Adipose tissue (tissue), 3 donors: Measurements from ENCODE around the gene CTRB1. TPM values are rescaled to one million over a fixed set of nuclear protein-coding genes. Genes with fewer than 3 reads are reported as not detected.
"Not testable (repeated sequence)": the region's sequence is repeated elsewhere in the genome, so short reads cannot be mapped to it uniquely, and the experiment has no call there.

Experiments used
- H3K27ac ChIP-seq: one replicate; pipeline ENCODE4 v1.5.1; 2013; ENCODE audit warnings: low read depth, low read length
- WGBS, 3 donors: extraction: QIAGEN DNeasy Blood & Tissue Kit; methylation state at CpG; one replicate each; pipeline ENCODE4 v1.1.7; 2013; 5-methylcytosine and 5-hydroxymethylcytosine counted together
- polyA plus RNA-seq, 3 donors: library from polyadenylated mRNA; stranded (reverse); fragments of 200-250 nt; gene quantifications; one replicate each; pipeline ENCODE4 v1.2.3, GENCODE V29; 2013
- donor health status: healthy with polysubstance abuse.
- donor health status: Bipolar disorder and iron deficiency.
- donor health status: healthy.

Gene CTRB1
- polyA plus RNA-seq, 3 donors, result 1.8 to 25,796 (median 9.4) TPM

GRCh38 chr16:75202069-75202590, 16.7 kb upstream of the CTRB1 start:
- WGBS, 3 donors, result 85 to 97% (median 89%) methylated on average over 13 of the region's 13 CpGs
- H3K27ac ChIP-seq, result no peak overlapping the region

- WGBS, 3 donors, result 77 to 90% (median 90%) methylated on average over 12 of the region's 12 CpGs
- no peak overlapping the region for H3K27ac ChIP-seq
Observed at GRCh38 chr16:75203096-75203495, 15.7 kb upstream of the CTRB1 start.

- WGBS, 3 donors, result 71 to 81% (median 72%) methylated on average over 13 of the region's 13 CpGs
- H3K27ac ChIP-seq, result no peak overlapping the region
Observed at GRCh38 chr16:75203667-75204409, 14.9 kb upstream of the CTRB1 start.

- WGBS, 3 donors, result 79 to 97% (median 94%) methylated on average over 4 to 6 of the region's 6 CpGs
- H3K27ac ChIP-seq, result no peak overlapping the region
Observed at GRCh38 chr16:75204410-75204758, 14.4 kb upstream of the CTRB1 start.

- no CpG with 5 or more reads among the region's 20 CpGs for WGBS, 3 donors
Observed at GRCh38 chr16:75204905-75205304, 13.9 kb upstream of the CTRB1 start.

GRCh38 chr16:75205438-75205837, 13.3 kb upstream of the CTRB1 start:
- 42 to 100% (median 90%) methylated on average over 1 to 8 of the region's 19 CpGs for WGBS, 3 donors
- not testable (repeated sequence) for H3K27ac ChIP-seq

More at GRCh38 chr16:75204905-75205304, 13.9 kb upstream of the CTRB1 start:
- H3K27ac ChIP-seq, result not testable (repeated sequence)

GRCh38 chr16:75205961-75206748, 12.6 kb upstream of the CTRB1 start:
- WGBS, 3 donors, result 44 to 88% (median 76%) methylated on average over 16 to 19 of the region's 25 CpGs
- H3K27ac ChIP-seq, result not testable (repeated sequence)

GRCh38 chr16:75206749-75207451, 11.9 kb upstream of the CTRB1 start, which contains the start of gene CTRB2:
CTRB2 (minus strand) TSS chr16:75207161; CDS start chr16:75207141, 20 bp downstream.
- WGBS, 3 donors, result 41 to 92% (median 89%) methylated on average over 23 to 24 of the region's 24 CpGs
- H3K27ac ChIP-seq, result no peak within 1 kb of the TSS

- WGBS, 3 donors, result 82 to 90% (median 83%) methylated on average over 11 of the region's 11 CpGs
- H3K27ac ChIP-seq, result no peak overlapping the region
Observed at GRCh38 chr16:75207831-75208230, 11.0 kb upstream of the CTRB1 start.

- H3K27ac ChIP-seq, result no peak overlapping the region
- WGBS, 3 donors, result 75 to 82% (median 80%) methylated on average over 13 of the region's 13 CpGs
Observed at GRCh38 chr16:75208242-75208825, 10.5 kb upstream of the CTRB1 start.

GRCh38 chr16:75208861-75209505, 9.8 kb upstream of the CTRB1 start:
- WGBS, 3 donors, result 64 to 87% (median 84%) methylated on average over 25 to 27 of the region's 27 CpGs
- no peak overlapping the region for H3K27ac ChIP-seq

- WGBS, 3 donors, result 72 to 91% (median 82%) methylated on average over 7 of the region's 7 CpGs
- H3K27ac ChIP-seq, result not testable (repeated sequence)
Observed at GRCh38 chr16:75209514-75209913, 9.3 kb upstream of the CTRB1 start.

GRCh38 chr16:75209944-75210343, 8.8 kb upstream of the CTRB1 start:
- no peak overlapping the region for H3K27ac ChIP-seq
- WGBS, 3 donors, result 86 to 92% (median 90%) methylated on average over 5 of the region's 5 CpGs

- 83 to 87% (median 86%) methylated on average over 10 of the region's 10 CpGs for whole genome bisulfite sequencing, 3 donors
- not testable (repeated sequence) for H3K27ac ChIP-seq
Observed at GRCh38 chr16:75211286-75211685, 7.5 kb upstream of the CTRB1 start.

- WGBS, 3 donors, result 49 to 92% (median 85%) methylated on average over 2 of the region's 2 CpGs
- H3K27ac ChIP-seq, result no peak overlapping the region
Observed at GRCh38 chr16:75216127-75216526, 2.7 kb upstream of the CTRB1 start.

- H3K27ac ChIP-seq, result no peak overlapping the region
- WGBS, 3 donors, result 53 to 94% (median 93%) methylated on average over 7 of the region's 7 CpGs
Observed at GRCh38 chr16:75216576-75216975, 2.2 kb upstream of the CTRB1 start.

- 46 to 94% (median 91%) methylated on average over 11 of the region's 11 CpGs for WGBS, 3 donors
- H3K27ac ChIP-seq, result no peak overlapping the region
Observed at GRCh38 chr16:75217389-75217851, 1.4 kb upstream of the CTRB1 start.

- 31 to 71% (median 63%) methylated on average over 3 to 4 of the region's 4 CpGs for WGBS, 3 donors
- H3K27ac ChIP-seq, result no peak overlapping the region
Observed at GRCh38 chr16:75219088-75219487, 300 bp downstream of the CTRB1 start.
